ENCODE results near the gene NAV2. TPM values are rescaled to one million over a fixed set of nuclear protein-coding genes. Genes with fewer than 3 reads are reported as not detected.

NAV2 gene
- total RNA-seq, 2 donors from 2014 or later: 26.4 to 35.5 TPM

DNA sequence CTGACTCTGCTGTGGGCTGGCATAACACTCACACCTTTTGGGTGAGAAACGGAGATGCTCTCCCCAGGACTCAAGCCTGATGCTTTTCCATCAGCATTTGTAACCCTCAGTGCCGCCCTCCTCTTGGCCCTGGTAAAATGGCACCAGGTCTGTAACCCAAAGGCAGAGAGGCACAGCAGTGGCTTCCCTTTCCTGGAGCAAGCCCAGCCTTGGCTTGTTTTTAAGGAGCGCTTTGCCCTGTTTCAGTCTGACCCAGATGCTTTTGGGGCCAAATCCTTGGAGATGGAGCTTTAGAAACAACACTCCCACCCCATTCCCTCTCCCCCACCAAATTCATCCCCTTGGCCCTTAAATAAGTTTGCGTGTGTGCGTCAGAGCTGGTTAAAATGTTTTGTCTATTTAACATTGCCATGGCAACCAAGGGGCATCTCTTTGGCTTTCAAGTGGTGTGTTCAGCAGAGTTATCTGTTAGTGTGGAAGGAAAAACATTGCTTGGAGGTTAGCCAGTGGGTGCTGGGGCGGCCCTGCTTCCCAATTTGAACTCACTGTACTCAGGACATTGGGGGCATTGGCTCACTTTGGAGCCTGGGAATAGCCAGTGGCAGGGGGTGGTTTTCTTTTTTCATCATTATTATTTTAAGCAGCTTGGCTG, 134.1 kb downstream of the NAV2 start:
- no peak overlapping the region for H3K27ac ChIP-seq
- no peak for ATAC-seq

DNA sequence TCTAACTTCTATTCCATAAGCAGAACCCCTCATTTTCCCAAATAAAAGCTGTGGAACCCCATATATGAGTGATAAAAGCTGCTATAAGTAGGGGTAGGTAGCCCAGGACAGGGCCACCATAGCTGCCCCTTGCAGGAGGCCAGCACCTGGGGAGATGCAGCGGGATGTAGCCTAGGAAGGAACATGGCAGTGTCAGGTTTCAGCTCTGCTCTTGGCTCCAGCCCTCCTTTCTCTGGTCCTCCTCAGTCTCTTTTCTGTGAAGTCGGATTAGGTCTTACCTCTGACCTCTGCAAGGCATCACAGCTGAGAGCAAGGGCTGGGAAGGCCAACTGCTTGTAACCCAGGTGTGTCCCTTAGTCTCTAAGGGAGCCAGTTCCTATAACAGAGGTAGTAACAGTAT, 135.6 kb downstream of the NAV2 start:
- Histone ChIP-seq H3K4me3 (no peak overlapping the region), H3K9me3 (no peaks in the 10 kb centered on the region), H3K27me3 (no peaks in the 10 kb centered on the region), H3K27ac (no peak overlapping the region), H3K36me3 (replicated peaks in 1 of 2; ENCODE audit: insufficient read depth in 1 of 2, low read depth in 2 of 2) (no peaks in the 10 kb centered on the region), H3K4me1 (peaks cover 14% of the 10 kb centered on the region)
- no peak for DNase-seq
- ATAC-seq: no peak
- TF ChIP-seq, protein P1, sequence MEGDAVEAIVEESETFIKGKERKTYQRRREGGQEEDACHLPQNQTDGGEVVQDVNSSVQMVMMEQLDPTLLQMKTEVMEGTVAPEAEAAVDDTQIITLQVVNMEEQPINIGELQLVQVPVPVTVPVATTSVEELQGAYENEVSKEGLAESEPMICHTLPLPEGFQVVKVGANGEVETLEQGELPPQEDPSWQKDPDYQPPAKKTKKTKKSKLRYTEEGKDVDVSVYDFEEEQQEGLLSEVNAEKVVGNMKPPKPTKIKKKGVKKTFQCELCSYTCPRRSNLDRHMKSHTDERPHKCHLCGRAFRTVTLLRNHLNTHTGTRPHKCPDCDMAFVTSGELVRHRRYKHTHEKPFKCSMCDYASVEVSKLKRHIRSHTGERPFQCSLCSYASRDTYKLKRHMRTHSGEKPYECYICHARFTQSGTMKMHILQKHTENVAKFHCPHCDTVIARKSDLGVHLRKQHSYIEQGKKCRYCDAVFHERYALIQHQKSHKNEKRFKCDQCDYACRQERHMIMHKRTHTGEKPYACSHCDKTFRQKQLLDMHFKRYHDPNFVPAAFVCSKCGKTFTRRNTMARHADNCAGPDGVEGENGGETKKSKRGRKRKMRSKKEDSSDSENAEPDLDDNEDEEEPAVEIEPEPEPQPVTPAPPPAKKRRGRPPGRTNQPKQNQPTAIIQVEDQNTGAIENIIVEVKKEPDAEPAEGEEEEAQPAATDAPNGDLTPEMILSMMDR (IDR thresholded peaks at IDR 0.05): no peak
- no peak for TF ChIP-seq POLR2A (IDR thresholded peaks at IDR 0.05)
- WGBS, 2 donors: 86 to 94% methylated on average over 1 to 2 of the region's 2 CpGs
- intact Hi-C loops (cut with DNase I): no loop called here

More for the DNA sequence above, 134.1 kb downstream of the NAV2 start:
- Histone ChIP-seq H3K4me1 (peaks cover 14% of the 10 kb centered on the region), H3K4me3 (no peak overlapping the region), H3K36me3 (replicated peaks in 1 of 2; ENCODE audit: insufficient read depth in 1 of 2, low read depth in 2 of 2) (no peaks in the 10 kb centered on the region), H3K9me3 (no peaks in the 10 kb centered on the region), H3K27me3 (no peaks in the 10 kb centered on the region)
- intact Hi-C loops (cut with DNase I): no loop called here
- WGBS, 2 donors: 91 to 92% methylated on average over 6 of the region's 6 CpGs
- DNase-seq: no peak
- TF ChIP-seq, protein P1 (IDR thresholded peaks at IDR 0.05): no peak
- TF ChIP-seq POLR2A (IDR thresholded peaks at IDR 0.05): no peak

DNA sequence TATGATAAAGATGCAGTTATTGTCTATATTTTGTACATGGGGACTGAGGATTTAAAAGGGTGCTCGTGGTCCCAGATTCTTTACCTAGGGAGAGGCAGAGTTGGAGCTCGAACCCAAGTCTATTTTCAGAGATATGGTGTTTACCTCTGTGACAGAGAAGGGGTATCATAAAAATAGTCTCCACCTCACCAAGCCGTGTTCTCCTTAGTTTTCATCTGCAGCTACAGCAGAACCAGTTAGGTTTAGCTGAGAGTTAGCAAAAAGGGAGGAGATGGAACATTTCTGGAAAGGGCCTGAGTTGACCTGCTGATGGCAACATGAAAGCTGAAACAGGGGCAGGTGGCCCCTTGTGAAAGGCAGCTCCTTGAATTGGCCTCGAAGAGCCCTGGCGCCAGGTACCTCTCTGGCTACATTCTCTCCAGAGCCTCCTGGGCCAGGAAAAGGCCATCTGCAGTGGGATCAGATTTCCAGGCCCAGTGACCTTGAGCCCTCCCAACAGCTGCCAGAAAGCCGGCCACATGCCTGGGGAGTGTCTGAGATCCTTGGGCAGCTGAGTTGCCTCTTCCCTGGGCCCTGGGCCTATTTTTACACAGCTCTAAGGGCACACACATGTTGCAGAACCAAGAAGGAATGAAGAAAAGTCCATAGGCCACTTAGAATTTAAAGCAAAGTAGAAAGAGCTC, 136.6 kb downstream of the NAV2 start:
- peaks cover 14% of the 10 kb centered on the region for H3K4me1 ChIP-seq
- DNase-seq (peak; percentile 66 to 87 (median 82)), ATAC-seq (peak; percentile 88)
- H3K27me3 ChIP-seq: no peaks in the 10 kb centered on the region
- TF ChIP-seq, protein P1 (IDR thresholded peaks at IDR 0.05): no peak
- TF ChIP-seq POLR2A (IDR thresholded peaks at IDR 0.05): no peak
- H3K9me3 ChIP-seq: no peaks in the 10 kb centered on the region
- intact Hi-C loops (cut with DNase I): no loop called here
- no peak overlapping the region for H3K4me3 ChIP-seq
- H3K36me3 ChIP-seq (replicated peaks in 1 of 2; ENCODE audit: insufficient read depth in 1 of 2, low read depth in 2 of 2): no peaks in the 10 kb centered on the region
- WGBS, 2 donors: 50 to 60% methylated on average over 5 to 6 of the region's 6 CpGs
- H3K27ac ChIP-seq: peak overlapping the region in 3 of 4 donors; percentile 9 to 33 (median 21)

DNA sequence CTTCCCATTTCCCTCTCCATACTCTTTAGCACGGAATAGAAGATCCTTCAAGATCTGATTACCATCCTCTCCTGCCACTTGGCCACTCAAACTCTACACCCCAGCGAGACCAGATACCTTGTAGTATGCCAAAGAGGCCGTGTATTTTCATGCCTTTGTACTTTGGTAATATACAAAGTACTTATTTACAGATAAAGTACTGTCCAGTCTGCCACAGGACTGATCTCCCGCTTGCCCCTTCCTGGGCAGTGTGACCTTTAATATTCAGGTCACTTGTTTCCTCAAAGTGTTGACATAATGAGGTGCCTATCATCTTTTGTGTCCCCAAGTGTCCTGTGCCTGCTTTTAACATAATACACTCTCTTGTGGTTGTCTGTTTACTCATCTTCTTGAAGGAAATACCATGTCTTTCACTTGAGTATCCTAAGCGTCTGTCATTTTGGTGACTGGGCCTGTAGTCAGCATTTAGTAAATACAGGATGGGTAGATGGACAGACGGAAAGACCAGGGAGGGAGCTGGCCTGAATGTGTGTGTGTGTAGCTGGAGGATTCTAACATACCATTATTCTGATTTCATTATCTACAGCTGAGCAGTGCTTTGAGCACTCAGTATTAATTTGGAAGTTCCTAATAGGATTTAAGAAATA, 137.4 kb downstream of the NAV2 start:
- TF ChIP-seq POLR2A (IDR thresholded peaks at IDR 0.05): no peak
- TF ChIP-seq, protein P1 (IDR thresholded peaks at IDR 0.05): no peak
- H3K36me3 ChIP-seq (replicated peaks in 1 of 2; ENCODE audit: insufficient read depth in 1 of 2, low read depth in 2 of 2): no peaks in the 10 kb centered on the region
- no peaks in the 10 kb centered on the region for H3K27me3 ChIP-seq
- no peaks in the 10 kb centered on the region for H3K9me3 ChIP-seq
- peak overlapping the region in 3 of 4 donors; percentile 9 to 33 (median 21) for H3K27ac ChIP-seq
- no peak for DNase-seq
- peaks cover 14% of the 10 kb centered on the region for H3K4me1 ChIP-seq
- H3K4me3 ChIP-seq: no peak overlapping the region
- intact Hi-C loops (cut with DNase I): no loop called here
- WGBS, 2 donors: 85% methylated on average over 6 of the region's 6 CpGs
- ATAC-seq: no peak

All from body of pancreas (tissue), 4 donors.